Left ventricle myocardium inferior (tissue), 1 donor: ENCODE measurements around the gene SDCBP2. TPM values are rescaled to one million over a fixed set of nuclear protein-coding genes. Genes with fewer than 3 reads are reported as not detected.

Source experiments
- DNase-seq: peaks from one replicate; pipeline ENCODE4 v3.0.0-alpha.2; 2020
- H3K27ac ChIP-seq: fragments of 200-600 bp; replicated peaks from 2 replicates; pipeline ENCODE4 v1.8.0; 2021
- H3K27me3 ChIP-seq: fragments of 200-600 bp; 2 replicates; pipeline ENCODE4 v1.8.0; 2021; ENCODE audit warnings: low read depth
- H3K36me3 ChIP-seq: fragments of 200-600 bp; 2 replicates; pipeline ENCODE4 v1.8.0; 2021
- H3K4me1 ChIP-seq: fragments of 200-600 bp; 2 replicates; pipeline ENCODE4 v1.8.0; 2021
- H3K4me3 ChIP-seq: fragments of 200-600 bp; 2 replicates; pipeline ENCODE4 v1.8.0; 2021; ENCODE audit warnings: mild to moderate bottlenecking, moderate library complexity
- H3K9me3 ChIP-seq: fragments of 200-600 bp; replicated peaks from 2 replicates; pipeline ENCODE4 v1.8.0; 2021
- intact Hi-C: fragments of 100-400 bp; cut with micrococcal nuclease; formaldehyde crosslinking; loops from one replicate; pipeline ENCODE4 v1.11.0; 2022
- total RNA-seq: library from RNA; stranded (reverse); fragmentation: NEBNext Ultra II Directional; extraction: Animal tissue kit (Norgen Biotek cat#: 25700); gene quantifications from one replicate; pipeline ENCODE4 v1.2.1, GENCODE V29; 2021
- TF ChIP-seq, protein P1 (sequence below): fragments of 200-600 bp; IDR thresholded peaks from 2 replicates; pipeline ENCODE4 v1.8.0; 2021; ENCODE audit warnings: antibody characterized with exemption, mild to moderate bottlenecking, borderline replicate concordance
- donor health status: DM: no; HTN: yes; CAD: no; lungs with severe emphysema.

Gene SDCBP2
- total RNA-seq, 1 donor from 2014 or later, result 2.2 TPM

DNA sequence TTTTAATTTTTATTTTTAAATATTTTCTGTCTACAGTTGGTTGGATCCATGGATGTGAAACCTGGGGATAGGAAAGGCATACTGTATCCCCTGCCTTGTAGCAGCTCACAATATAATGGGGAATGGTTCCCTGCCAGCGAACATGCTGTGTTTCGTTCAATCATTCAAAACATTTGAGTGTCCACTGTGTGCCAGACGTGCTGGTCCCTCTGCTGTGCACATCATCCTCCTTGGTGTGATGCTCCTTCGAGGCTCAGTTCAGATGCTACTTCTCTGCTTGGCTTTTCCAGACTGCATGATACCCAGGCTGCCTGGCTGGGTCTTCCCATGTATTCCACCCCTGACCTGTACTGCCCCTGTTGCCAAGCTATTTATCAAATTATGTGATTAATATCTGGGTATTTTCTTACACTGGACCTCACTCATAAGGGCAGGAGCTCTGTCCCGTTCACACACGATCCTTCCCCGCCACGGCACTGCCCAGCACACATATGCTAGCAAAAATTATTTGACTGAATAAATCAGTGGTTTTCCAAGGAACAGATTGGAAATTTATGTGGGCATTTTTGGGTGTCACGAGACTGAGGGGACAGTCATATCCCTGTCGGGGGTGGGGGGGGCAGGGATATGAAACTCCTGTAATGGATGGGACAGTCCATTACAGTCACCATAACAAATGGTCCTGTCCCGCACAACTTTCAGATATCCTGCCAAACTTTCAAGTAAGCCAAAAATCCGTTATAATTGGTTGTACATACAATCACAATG, 4.9 kb downstream of the SDCBP2 start:
- DNase-seq, result no peak
- TF ChIP-seq, protein P1, sequence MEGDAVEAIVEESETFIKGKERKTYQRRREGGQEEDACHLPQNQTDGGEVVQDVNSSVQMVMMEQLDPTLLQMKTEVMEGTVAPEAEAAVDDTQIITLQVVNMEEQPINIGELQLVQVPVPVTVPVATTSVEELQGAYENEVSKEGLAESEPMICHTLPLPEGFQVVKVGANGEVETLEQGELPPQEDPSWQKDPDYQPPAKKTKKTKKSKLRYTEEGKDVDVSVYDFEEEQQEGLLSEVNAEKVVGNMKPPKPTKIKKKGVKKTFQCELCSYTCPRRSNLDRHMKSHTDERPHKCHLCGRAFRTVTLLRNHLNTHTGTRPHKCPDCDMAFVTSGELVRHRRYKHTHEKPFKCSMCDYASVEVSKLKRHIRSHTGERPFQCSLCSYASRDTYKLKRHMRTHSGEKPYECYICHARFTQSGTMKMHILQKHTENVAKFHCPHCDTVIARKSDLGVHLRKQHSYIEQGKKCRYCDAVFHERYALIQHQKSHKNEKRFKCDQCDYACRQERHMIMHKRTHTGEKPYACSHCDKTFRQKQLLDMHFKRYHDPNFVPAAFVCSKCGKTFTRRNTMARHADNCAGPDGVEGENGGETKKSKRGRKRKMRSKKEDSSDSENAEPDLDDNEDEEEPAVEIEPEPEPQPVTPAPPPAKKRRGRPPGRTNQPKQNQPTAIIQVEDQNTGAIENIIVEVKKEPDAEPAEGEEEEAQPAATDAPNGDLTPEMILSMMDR, result no peak
- Histone ChIP-seq H3K4me1 (peaks cover 87% of the 10 kb centered on the region), H3K36me3 (no peaks in the 10 kb centered on the region), H3K27ac (peak overlapping the region; percentile 100), H3K9me3 (no peaks in the 10 kb centered on the region), H3K4me3 (peak overlapping the region; percentile 87), H3K27me3 (no peaks in the 10 kb centered on the region)
- intact Hi-C loops, result no loop called here

DNA sequence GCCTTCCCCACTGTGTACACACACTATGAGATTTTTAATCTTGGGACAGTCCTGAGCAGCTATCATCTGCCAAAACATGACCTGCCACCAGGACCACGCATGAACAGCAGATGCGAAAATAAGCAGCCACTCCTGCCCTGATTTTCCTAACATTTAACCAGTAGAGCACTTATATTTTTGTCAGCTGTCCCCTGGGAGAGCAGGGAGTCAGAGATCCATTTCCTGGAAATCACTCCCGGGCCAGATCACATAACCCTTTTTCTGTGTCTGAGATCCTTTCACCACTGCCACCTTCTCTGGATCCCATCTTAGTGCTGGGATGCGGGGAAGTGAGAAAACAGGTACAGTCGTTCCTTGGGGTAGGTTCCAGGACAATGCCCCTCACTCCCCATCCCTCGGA, 5.7 kb downstream of the SDCBP2 start:
- Histone ChIP-seq H3K9me3 (no peaks in the 10 kb centered on the region), H3K36me3 (no peaks in the 10 kb centered on the region), H3K27me3 (no peaks in the 10 kb centered on the region), H3K4me1 (peaks cover 80% of the 10 kb centered on the region), H3K27ac (peak overlapping the region; percentile 100), H3K4me3 (no peak overlapping the region)
- TF ChIP-seq, protein P1, result no peak
- no peak for DNase-seq
- intact Hi-C loops, result no loop called here

GRCh38 chr20:1322511-1323245, 6.3 kb downstream of the SDCBP2 start:
- TF ChIP-seq, protein P1, result no peak
- intact Hi-C loops, result no loop called here
- Histone ChIP-seq H3K9me3 (no peaks in the 10 kb centered on the region), H3K4me3 (no peak overlapping the region), H3K36me3 (no peaks in the 10 kb centered on the region), H3K4me1 (peaks cover 74% of the 10 kb centered on the region), H3K27ac (peak overlapping the region; percentile 100), H3K27me3 (no peaks in the 10 kb centered on the region)
- DNase-seq, result no peak

DNA sequence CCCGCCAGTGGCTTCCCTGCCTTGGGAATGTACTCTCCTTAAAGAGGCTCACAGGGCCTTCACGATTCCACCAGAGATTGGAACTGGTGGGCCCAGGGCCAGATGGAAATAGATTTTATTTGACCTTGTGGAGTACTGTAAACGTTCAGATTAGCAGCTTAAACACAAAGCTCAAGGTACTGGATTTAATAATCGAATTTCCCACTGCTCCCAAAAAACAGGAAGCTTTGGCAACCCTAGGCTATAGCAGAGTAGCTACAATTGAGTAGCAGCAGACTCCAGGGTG, 7.3 kb downstream of the SDCBP2 start:
- Histone ChIP-seq H3K4me1 (peaks cover 63% of the 10 kb centered on the region), H3K27ac (peak overlapping the region; percentile 100), H3K4me3 (no peak overlapping the region), H3K9me3 (no peaks in the 10 kb centered on the region), H3K27me3 (no peaks in the 10 kb centered on the region), H3K36me3 (no peaks in the 10 kb centered on the region)
- no peak for DNase-seq
- TF ChIP-seq, protein P1, result no peak
- intact Hi-C loops, result no loop called here

GRCh38 chr20:1320902-1321653, 7.9 kb downstream of the SDCBP2 start:
- TF ChIP-seq, protein P1, result no peak
- Histone ChIP-seq H3K4me1 (peaks cover 58% of the 10 kb centered on the region), H3K9me3 (no peaks in the 10 kb centered on the region), H3K27me3 (no peaks in the 10 kb centered on the region), H3K4me3 (no peak overlapping the region), H3K36me3 (no peaks in the 10 kb centered on the region), H3K27ac (peak overlapping the region; percentile 100)
- no peak for DNase-seq
- intact Hi-C loops, result no loop called here
